Panc1 (cell line): ENCODE measurements around the gene OLFML2B.

Experiments used
- TCF7L2 ChIP-seq: IDR thresholded peaks from 2 replicates; pipeline ENCODE4 v1.6.1; 2011; ENCODE audit warnings: mild to moderate bottlenecking, low read depth, low read length, inconsistent platforms
- TF ChIP-seq, protein P1 (sequence below): fragments of 450-650 bp; IDR thresholded peaks from 2 replicates; pipeline ENCODE4 v1.5.1; 2017; ENCODE audit warnings: mild to moderate bottlenecking

DNA sequence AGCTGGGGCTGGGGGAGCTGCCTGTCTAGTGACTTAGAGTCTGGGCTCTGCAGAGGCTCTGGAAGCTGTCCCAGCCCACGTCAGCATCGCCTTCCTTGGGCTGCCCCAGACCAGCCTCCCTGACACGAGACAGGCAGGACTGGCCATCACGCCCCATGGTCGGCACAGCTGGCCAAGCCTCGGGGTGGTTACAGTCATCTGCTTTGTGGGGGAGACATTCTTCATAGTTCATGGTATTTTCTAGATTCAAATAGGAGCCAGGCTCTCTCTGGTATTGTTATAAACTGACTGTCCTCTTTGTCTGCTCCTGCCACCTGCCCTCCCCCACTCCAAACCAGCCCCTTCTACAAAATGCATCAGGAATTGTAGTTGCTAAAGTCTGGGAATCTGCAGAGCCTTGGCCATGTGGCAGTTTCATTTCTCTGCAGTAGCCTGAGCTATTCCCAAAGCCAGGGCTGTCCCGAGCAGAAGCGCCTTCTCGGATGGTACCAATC is 29.4 kb downstream of the OLFML2B start:
- TF ChIP-seq, protein P1, sequence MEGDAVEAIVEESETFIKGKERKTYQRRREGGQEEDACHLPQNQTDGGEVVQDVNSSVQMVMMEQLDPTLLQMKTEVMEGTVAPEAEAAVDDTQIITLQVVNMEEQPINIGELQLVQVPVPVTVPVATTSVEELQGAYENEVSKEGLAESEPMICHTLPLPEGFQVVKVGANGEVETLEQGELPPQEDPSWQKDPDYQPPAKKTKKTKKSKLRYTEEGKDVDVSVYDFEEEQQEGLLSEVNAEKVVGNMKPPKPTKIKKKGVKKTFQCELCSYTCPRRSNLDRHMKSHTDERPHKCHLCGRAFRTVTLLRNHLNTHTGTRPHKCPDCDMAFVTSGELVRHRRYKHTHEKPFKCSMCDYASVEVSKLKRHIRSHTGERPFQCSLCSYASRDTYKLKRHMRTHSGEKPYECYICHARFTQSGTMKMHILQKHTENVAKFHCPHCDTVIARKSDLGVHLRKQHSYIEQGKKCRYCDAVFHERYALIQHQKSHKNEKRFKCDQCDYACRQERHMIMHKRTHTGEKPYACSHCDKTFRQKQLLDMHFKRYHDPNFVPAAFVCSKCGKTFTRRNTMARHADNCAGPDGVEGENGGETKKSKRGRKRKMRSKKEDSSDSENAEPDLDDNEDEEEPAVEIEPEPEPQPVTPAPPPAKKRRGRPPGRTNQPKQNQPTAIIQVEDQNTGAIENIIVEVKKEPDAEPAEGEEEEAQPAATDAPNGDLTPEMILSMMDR, result no peak
- no peak for TF ChIP-seq TCF7L2
